ENCODE results near the gene CETN2. TPM values are rescaled to one million over a fixed set of nuclear protein-coding genes. Genes with fewer than 3 reads are reported as not detected.

CETN2 gene
- total RNA-seq, 6 experiments from 2014 or later = 8.4 to 11.4 (median 10.9) TPM

DNA sequence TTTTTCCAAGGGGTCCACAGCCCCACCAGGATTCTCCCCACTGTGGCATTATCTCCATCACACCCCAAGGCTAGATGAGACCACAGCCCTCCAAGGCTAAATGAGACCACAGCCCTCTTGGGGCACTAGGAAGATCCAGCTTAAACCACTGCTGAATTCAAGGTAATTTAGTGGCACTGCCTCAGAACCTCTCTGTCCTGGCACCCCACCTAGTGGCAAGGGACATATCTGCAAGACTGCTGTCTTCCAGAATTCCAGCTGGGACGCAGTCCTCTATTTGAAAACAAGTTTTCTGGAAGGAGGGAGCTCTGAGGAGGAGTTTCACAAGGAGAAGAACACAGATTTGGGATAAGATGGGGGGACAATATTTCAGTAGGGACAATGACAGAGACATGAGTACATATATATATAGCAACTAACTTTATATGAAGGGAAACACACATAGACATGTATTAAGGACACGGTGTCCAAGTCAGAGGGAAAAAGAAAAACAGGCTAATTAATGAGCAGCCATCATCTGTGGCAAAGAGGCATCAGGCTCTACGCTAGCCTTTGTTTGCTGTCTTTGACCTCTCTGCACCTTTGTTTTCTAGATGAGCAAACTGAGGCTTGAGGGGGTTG lies 9.3 kb downstream of the CETN2 start:
- 33% methylated on average over 3 of the region's 3 CpGs for whole genome bisulfite sequencing (ENCODE audit: insufficient coverage, low coverage, low lambda C conversion rate, missing lambda C conversion rate)
- H3K36me3 ChIP-seq = no peaks in the 10 kb centered on the region
- no peak overlapping the region for H3K4me3 ChIP-seq
- no peak overlapping the region for H3K27ac ChIP-seq
- no peaks in the 10 kb centered on the region for H3K4me1 ChIP-seq
- peak; percentile 69 to 77 (median 72) for ATAC-seq
- intact Hi-C loops (cut with DNase I) = no loop called here
- no peaks in the 10 kb centered on the region for H3K27me3 ChIP-seq
- no peaks in the 10 kb centered on the region for H3K9me3 ChIP-seq
- TF ChIP-seq, protein P1, sequence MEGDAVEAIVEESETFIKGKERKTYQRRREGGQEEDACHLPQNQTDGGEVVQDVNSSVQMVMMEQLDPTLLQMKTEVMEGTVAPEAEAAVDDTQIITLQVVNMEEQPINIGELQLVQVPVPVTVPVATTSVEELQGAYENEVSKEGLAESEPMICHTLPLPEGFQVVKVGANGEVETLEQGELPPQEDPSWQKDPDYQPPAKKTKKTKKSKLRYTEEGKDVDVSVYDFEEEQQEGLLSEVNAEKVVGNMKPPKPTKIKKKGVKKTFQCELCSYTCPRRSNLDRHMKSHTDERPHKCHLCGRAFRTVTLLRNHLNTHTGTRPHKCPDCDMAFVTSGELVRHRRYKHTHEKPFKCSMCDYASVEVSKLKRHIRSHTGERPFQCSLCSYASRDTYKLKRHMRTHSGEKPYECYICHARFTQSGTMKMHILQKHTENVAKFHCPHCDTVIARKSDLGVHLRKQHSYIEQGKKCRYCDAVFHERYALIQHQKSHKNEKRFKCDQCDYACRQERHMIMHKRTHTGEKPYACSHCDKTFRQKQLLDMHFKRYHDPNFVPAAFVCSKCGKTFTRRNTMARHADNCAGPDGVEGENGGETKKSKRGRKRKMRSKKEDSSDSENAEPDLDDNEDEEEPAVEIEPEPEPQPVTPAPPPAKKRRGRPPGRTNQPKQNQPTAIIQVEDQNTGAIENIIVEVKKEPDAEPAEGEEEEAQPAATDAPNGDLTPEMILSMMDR (IDR thresholded peaks at IDR 0.05) = peak; percentile 54 to 74 (median 70)
- no peak for TF ChIP-seq POLR2A (IDR thresholded peaks at IDR 0.05)
- peak in 2 of 3 donors; percentile 46 to 51 for DNase-seq

DNA sequence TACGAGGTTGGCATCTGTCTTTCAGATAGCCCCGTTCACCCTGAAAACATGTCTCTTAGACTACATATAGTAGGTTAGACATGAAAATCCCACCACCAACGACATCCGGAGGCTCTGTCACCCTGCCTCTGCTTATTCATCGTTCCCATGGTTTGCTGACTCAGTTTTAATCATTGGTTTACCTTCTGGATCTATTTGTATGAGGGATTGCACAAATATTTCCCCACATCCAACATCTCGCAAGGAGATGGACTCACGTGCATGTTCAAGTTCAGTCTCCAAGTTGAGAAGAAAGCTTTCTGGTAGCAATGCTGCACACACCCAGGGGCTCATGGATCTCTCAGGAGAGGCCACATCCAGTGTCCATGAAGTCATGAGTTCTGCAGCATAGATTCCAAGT lies 10.8 kb downstream of the CETN2 start:
- ATAC-seq (no peak), DNase-seq (no peak)
- no peak overlapping the region for H3K4me3 ChIP-seq
- TF ChIP-seq POLR2A (IDR thresholded peaks at IDR 0.05) = no peak
- TF ChIP-seq, protein P1 (IDR thresholded peaks at IDR 0.05) = no peak
- WGBS (ENCODE audit: insufficient coverage, low coverage, low lambda C conversion rate, missing lambda C conversion rate) = 52% methylated on average over 5 of the region's 7 CpGs
- no peaks in the 10 kb centered on the region for H3K4me1 ChIP-seq
- no peak overlapping the region for H3K27ac ChIP-seq
- no peaks in the 10 kb centered on the region for H3K9me3 ChIP-seq
- no peaks in the 10 kb centered on the region for H3K27me3 ChIP-seq
- intact Hi-C loops (cut with DNase I) = no loop called here
- H3K36me3 ChIP-seq = no peaks in the 10 kb centered on the region

DNA sequence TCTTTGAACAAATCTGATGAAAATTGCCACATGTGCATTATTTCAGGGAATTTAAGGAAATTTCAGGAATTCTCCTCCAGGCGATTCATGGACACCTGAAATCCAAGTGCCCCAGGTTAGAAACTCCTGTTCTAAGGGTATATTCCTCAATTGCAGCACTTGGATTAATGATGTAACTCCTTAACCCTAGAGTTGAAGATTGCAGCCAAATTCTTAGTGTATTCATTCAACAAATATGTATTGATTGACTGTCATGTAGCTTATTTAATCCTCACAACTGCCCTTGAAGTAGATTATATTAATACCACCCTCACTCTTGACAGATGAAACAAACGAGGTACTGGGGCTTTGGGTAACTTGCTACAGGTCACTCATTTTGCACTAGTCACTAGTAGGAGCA lies 11.3 kb downstream of the CETN2 start:
- H3K27me3 ChIP-seq = no peaks in the 10 kb centered on the region
- intact Hi-C loops (cut with DNase I) = no loop called here
- H3K27ac ChIP-seq = no peak overlapping the region
- DNase-seq = no peak
- no peaks in the 10 kb centered on the region for H3K36me3 ChIP-seq
- no peaks in the 10 kb centered on the region for H3K9me3 ChIP-seq
- TF ChIP-seq, protein P1 (IDR thresholded peaks at IDR 0.05) = no peak
- no peak for TF ChIP-seq POLR2A (IDR thresholded peaks at IDR 0.05)
- 40% methylated on average over 1 of the region's 2 CpGs for WGBS (ENCODE audit: insufficient coverage, low coverage, low lambda C conversion rate, missing lambda C conversion rate)
- no peak overlapping the region for H3K4me3 ChIP-seq
- no peak for ATAC-seq
- no peaks in the 10 kb centered on the region for H3K4me1 ChIP-seq

DNA sequence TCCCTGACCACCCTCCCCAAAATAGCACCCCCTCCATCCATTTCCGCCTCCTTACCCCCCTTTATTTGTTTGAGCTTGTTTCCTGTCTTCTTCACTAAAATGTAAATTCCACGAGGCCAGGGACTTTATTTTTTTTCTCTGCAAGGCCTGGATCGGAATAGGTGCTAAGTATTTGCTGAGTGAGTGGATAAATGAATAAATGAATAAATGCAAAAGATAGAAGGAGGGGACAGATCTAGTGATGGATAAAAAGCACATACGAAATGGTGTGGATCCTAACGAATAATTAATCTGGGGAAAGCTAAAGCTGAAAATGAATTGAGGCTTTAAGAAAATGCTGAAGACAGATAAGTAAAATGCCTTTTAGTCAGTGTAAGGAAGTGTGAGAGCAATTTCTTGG lies 12.2 kb downstream of the CETN2 start:
- Histone ChIP-seq H3K9me3 (no peaks in the 10 kb centered on the region), H3K27ac (no peak overlapping the region), H3K36me3 (no peaks in the 10 kb centered on the region), H3K4me3 (no peak overlapping the region), H3K27me3 (no peaks in the 10 kb centered on the region), H3K4me1 (no peaks in the 10 kb centered on the region)
- intact Hi-C loops (cut with DNase I) = no loop called here
- no peak for DNase-seq
- ATAC-seq = no peak
- no peak for TF ChIP-seq POLR2A (IDR thresholded peaks at IDR 0.05)
- TF ChIP-seq, protein P1 (IDR thresholded peaks at IDR 0.05) = no peak
- 67% methylated on average over 5 of the region's 5 CpGs for WGBS (ENCODE audit: insufficient coverage, low coverage, low lambda C conversion rate, missing lambda C conversion rate)

Measured in right lobe of liver (tissue), 6 donors.